CD4-positive, alpha-beta T cell (primary cell): ENCODE data around the gene PDZRN3. TPM values are rescaled to one million over a fixed set of nuclear protein-coding genes. Genes with fewer than 3 reads are reported as not detected.

ENCODE experiments used
- ATAC-seq: fragments of 200-7000 bp; cut with Tn5 transposase; one replicate; pipeline ENCODE4 v1.10.0; 2022; ENCODE audit warnings: mild to moderate bottlenecking; ENCODE audit not compliant: poor library complexity
- CTCF ChIA-PET: fragments of 350-600 bp; sonication (Branson Sonifier 250); formaldehyde crosslinking; loops from one replicate; lab custom pipeline; 2021; ENCODE audit warnings: antibody characterized with exemption, inconsistent platforms; lab: Charles Lee
- POLR2A ChIA-PET: fragments of 350-600 bp; sonication (Branson Sonifier 250); formaldehyde crosslinking; loops from one replicate; lab custom pipeline; 2021; ENCODE audit warnings: antibody characterized with exemption, inconsistent platforms; lab: Charles Lee
- DNase-seq, 14 experiments: peaks; one replicate each; pipeline ENCODE4 v3.0.0-alpha.2; 2013 to 2020; ENCODE audit warnings: mixed read lengths in 2 of 14
- H3K27ac ChIP-seq, 2 donors: one replicate each; pipeline versions ENCODE4 v1.5.1 to v1.7.0; 2013; ENCODE audit warnings: low read length in 2 of 2, low read depth in 1 of 2, mild to moderate bottlenecking in 1 of 2
- H3K27me3 ChIP-seq, 2 experiments: 1 replicate in 1 of 2; 2 replicates in 1 of 2; pipeline versions ENCODE4 v1.6.1 to v1.7.0; 2013; ENCODE audit warnings: low read length in 2 of 2, control low read depth in 1 of 2, mild to moderate bottlenecking in 1 of 2, moderate library complexity in 1 of 2; ENCODE audit not compliant: insufficient read depth in 2 of 2, control insufficient read depth in 1 of 2
- H3K36me3 ChIP-seq: one replicate; pipeline ENCODE4 v1.6.1; 2013; ENCODE audit warnings: low read length, control low read depth; ENCODE audit not compliant: insufficient read depth
- H3K4me1 ChIP-seq: one replicate; pipeline ENCODE4 v1.6.1; 2013; ENCODE audit warnings: low read length, control low read depth; ENCODE audit not compliant: insufficient read depth
- H3K4me3 ChIP-seq: one replicate; pipeline ENCODE4 v1.5.1; 2013; ENCODE audit warnings: mild to moderate bottlenecking, low read length, moderate library complexity
- H3K9me3 ChIP-seq, 2 experiments: 1 replicate in 1 of 2; 2 replicates in 1 of 2; pipeline versions ENCODE4 v1.6.1 to v1.7.0; 2013; ENCODE audit warnings: low read length in 2 of 2, mild to moderate bottlenecking in 2 of 2, control low read depth in 1 of 2, moderate library complexity in 1 of 2; ENCODE audit not compliant: control insufficient read depth in 1 of 2, insufficient read depth in 1 of 2
- H3K27ac Mint-ChIP-seq: one replicate; pipeline ENCODE4 v1.8.0; 2020; ENCODE audit warnings: mixed read lengths
- H3K27me3 Mint-ChIP-seq: one replicate; pipeline ENCODE4 v1.8.0; 2021; ENCODE audit warnings: mixed read lengths
- H3K36me3 Mint-ChIP-seq: one replicate; pipeline ENCODE4 v1.8.0; 2021; ENCODE audit warnings: low read depth, mixed read lengths
- H3K4me1 Mint-ChIP-seq: one replicate; pipeline ENCODE4 v1.8.0; 2021; ENCODE audit warnings: low read depth, mixed read lengths
- H3K4me3 Mint-ChIP-seq: one replicate; pipeline ENCODE4 v1.8.0; 2020; ENCODE audit warnings: mild to moderate bottlenecking, mixed read lengths
- H3K9me3 Mint-ChIP-seq: one replicate; pipeline ENCODE4 v1.8.0; 2020; ENCODE audit warnings: mixed read lengths
- CTCF ChIP-seq: fragments of 200-600 bp; IDR thresholded peaks from one replicate; pipeline ENCODE4 v1.8.0; 2022; ENCODE audit warnings: antibody characterized with exemption, mild to moderate bottlenecking
- intact Hi-C, 2 experiments: fragments of 100-400 bp; cut with DNase I in 1 of 2; cut with micrococcal nuclease in 1 of 2; formaldehyde crosslinking; loops; one replicate each; pipeline versions ENCODE4 v1.15.1 to v1.9.0; 2023 to 2025; cut with DNase I, micrococcal nuclease
- total RNA-seq, 174 experiments: library from RNA in 2 of 174; stranded (reverse) in 2 of 174; gene quantifications; one replicate each; pipeline ENCODE4 v1.2.3 and lab custom pipeline; 2021 to 2026

Gene PDZRN3
- total RNA-seq, 2 experiments from 2014 or later = not detected

GRCh38 chr3:73431183-73431900 lies 193.4 kb downstream of the PDZRN3 start:
- intact Hi-C loops = loop anchor here in 1 of 2 experiments (5.0 kb wide), 1 partner anchor 329 kb away; no protein-coding TSS in a partner anchor

GRCh38 chr3:73427048-73427706 lies 197.6 kb downstream of the PDZRN3 start:
- Mint-ChIP-seq H3K27ac (no peak overlapping the region), H3K36me3 (no peaks in the 10 kb centered on the region), H3K4me1 (no peaks in the 10 kb centered on the region), H3K4me3 (no peak overlapping the region), H3K27me3 (peaks cover 5% of the 10 kb centered on the region), H3K9me3 (no peaks in the 10 kb centered on the region)
- Histone ChIP-seq H3K36me3 (no peaks in the 10 kb centered on the region), H3K4me3 (no peak overlapping the region), H3K27ac (no peak overlapping the region), H3K27me3 (no peaks in the 10 kb centered on the region), H3K4me1 (no peaks in the 10 kb centered on the region), H3K9me3 (peaks cover 0 to 5% of the 10 kb centered on the region in 2 experiments)
- DNase-seq (no peak), ATAC-seq (no peak)
- intact Hi-C loops = no loop called here
- TF ChIP-seq CTCF = no peak
- POLR2A ChIA-PET = no interaction called here
- CTCF ChIA-PET = no interaction called here

More at GRCh38 chr3:73431183-73431900, 193.4 kb downstream of the PDZRN3 start:
- no peaks in the 10 kb centered on the region for H3K4me1 Mint-ChIP-seq
- Histone ChIP-seq H3K27ac (no peak overlapping the region), H3K4me1 (no peaks in the 10 kb centered on the region), H3K27me3 (no peaks in the 10 kb centered on the region), H3K9me3 (no peaks in the 10 kb centered on the region), H3K36me3 (no peaks in the 10 kb centered on the region), H3K4me3 (no peak overlapping the region)
- H3K9me3 Mint-ChIP-seq = no peaks in the 10 kb centered on the region
- POLR2A ChIA-PET = no interaction called here
- no peaks in the 10 kb centered on the region for H3K36me3 Mint-ChIP-seq
- CTCF ChIA-PET = no interaction called here
- H3K27me3 Mint-ChIP-seq = peaks cover 18% of the 10 kb centered on the region
- TF ChIP-seq CTCF = no peak
- DNase-seq = no peak
- no peak overlapping the region for H3K4me3 Mint-ChIP-seq
- no peak overlapping the region for H3K27ac Mint-ChIP-seq
- ATAC-seq = no peak

- no peak overlapping the region for H3K27ac Mint-ChIP-seq
- intact Hi-C loops = no loop called here
- ChIA-PET CTCF (no interaction called here), POLR2A (no interaction called here)
- H3K27me3 Mint-ChIP-seq = peaks cover 9% of the 10 kb centered on the region
- no peaks in the 10 kb centered on the region for H3K9me3 Mint-ChIP-seq
- peaks cover 0 to 7% of the 10 kb centered on the region in 2 experiments for H3K9me3 ChIP-seq
- no peak overlapping the region for H3K27ac ChIP-seq
- no peaks in the 10 kb centered on the region for H3K4me1 ChIP-seq
- no peaks in the 10 kb centered on the region for H3K36me3 ChIP-seq
- no peaks in the 10 kb centered on the region for H3K27me3 ChIP-seq
- H3K4me1 Mint-ChIP-seq = no peaks in the 10 kb centered on the region
- H3K36me3 Mint-ChIP-seq = no peaks in the 10 kb centered on the region
- ATAC-seq (no peak), DNase-seq (no peak)
- no peak overlapping the region for H3K4me3 ChIP-seq
- no peak overlapping the region for H3K4me3 Mint-ChIP-seq
- no peak for TF ChIP-seq CTCF
Measured at GRCh38 chr3:73426606-73427005, 198.1 kb downstream of the PDZRN3 start.
